ENCODE data around the gene MAVS. TPM values are rescaled to one million over a fixed set of nuclear protein-coding genes. Genes with fewer than 3 reads are reported as not detected.

The MAVS gene
- total and polyA plus RNA-seq, 2 donors (not counting 3 experiments of a cell fraction or from before 2014, with no cell fraction given) = 18.8 to 40.7 TPM

DNA sequence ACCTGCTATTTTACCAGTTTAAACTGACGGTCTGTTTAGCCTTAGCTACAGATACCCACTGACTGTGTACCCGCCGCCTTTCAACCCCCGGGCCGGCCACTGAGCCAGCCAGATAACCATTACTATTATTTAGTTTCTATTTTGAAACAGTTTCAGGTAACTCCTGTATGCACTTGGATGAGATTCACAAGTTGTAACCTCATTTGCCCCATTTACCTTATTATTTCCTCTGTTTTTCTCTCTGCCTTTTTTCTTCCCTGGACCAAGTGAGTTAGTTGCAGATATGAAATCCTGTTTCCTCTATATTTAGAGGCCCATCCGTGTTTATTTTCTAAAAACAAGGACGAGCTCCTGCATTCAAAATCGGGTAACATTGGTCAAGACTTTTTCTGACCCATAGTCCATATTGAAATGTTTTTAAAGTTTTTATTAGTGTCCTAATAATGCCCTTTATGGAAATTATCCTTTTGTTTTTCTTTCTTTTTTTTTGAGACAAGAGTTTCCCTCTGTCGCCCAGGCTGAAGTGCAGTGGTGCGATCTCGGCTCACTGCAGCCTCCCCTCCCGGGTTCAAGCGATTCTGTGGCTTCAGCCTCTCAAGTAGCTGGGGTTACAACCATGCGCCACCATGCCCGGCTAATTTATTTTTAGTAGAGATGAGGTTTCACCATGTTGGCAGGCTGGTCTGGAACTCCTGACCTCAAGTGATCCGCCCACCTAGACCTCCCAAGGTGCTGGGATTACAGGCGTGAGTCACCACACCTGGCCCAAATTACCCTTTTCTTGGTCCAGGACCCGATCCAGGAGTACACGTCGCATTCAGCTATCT is 25.5 kb upstream of the MAVS start:
- Histone ChIP-seq H3K9me1 (replicated peaks; ENCODE audit: control insufficient read depth, extremely low read depth, insufficient read depth, low read length) (no peaks in the 10 kb centered on the region), H3K79me2 (ENCODE audit: control insufficient read depth, insufficient read depth, low read length) (peaks cover 4% of the 10 kb centered on the region), H2AFZ (ENCODE audit: low read depth, low read length) (no peak overlapping the region), H3K4me3 (replicated peaks in 1 of 3; ENCODE audit: insufficient read depth in 1 of 3, low read depth in 1 of 3, low read length in 3 of 3) (peak overlapping the region; percentile 50 to 86 (median 55)), H4K20me1 (replicated peaks; ENCODE audit: control insufficient read depth, extremely low read depth, insufficient read depth, low read length) (no peaks in the 10 kb centered on the region), H3K27me3 (ENCODE audit: control insufficient read depth in 2 of 2, insufficient read depth in 2 of 2, low read length in 2 of 2) (no peaks in the 10 kb centered on the region), H3K9me3 (replicated peaks; ENCODE audit: control insufficient read depth, insufficient read depth, low read length) (no peaks in the 10 kb centered on the region), H3K4me1 (ENCODE audit: control insufficient read depth, extremely low read depth, insufficient read depth, low read length) (peaks cover 7% of the 10 kb centered on the region), H3K4me2 (ENCODE audit: insufficient read depth, low read length) (peak overlapping the region; percentile 92), H3K27ac (ENCODE audit: insufficient read depth, low read depth, low read length) (peak overlapping the region; percentile 84), H3K36me3 (ENCODE audit: control insufficient read depth in 2 of 2, extremely low read depth in 1 of 2, insufficient read depth in 2 of 2, low read length in 2 of 2) (peaks cover 2 to 14% of the 10 kb centered on the region in 2 experiments), H3K9ac (replicated peaks; ENCODE audit: extremely low read depth, insufficient read depth, low read length) (peak overlapping the region; percentile 94)
- intact Hi-C loops (cut with micrococcal nuclease) = loop anchor here (1.0 to 2.0 kb wide), 8 partner anchors 10 to 193 kb away; partner anchors contain the start of genes CDC25B, CENPB, MAVS and PANK2
- DNase-seq (ENCODE audit: low read depth, low spot score) = no peak
- dilution Hi-C loops (cut with MboI; ENCODE audit: extremely low pct_ligation_motif_present, low sequenced_read_pairs) = no loop called here
- no peak for TF ChIP-seq FOS (IDR thresholded peaks at IDR 0.05; ENCODE audit: borderline replicate concordance, insufficient read depth, low read length)
- no peak for TF ChIP-seq MYC (IDR thresholded peaks at IDR 0.05; ENCODE audit: low read depth, low read length)
- TF ChIP-seq, protein P1, sequence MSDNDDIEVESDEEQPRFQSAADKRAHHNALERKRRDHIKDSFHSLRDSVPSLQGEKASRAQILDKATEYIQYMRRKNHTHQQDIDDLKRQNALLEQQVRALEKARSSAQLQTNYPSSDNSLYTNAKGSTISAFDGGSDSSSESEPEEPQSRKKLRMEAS (IDR thresholded peaks at IDR 0.05; ENCODE audit: insufficient read depth, insufficient read length) = no peak
- no peak for TF ChIP-seq POLR2AphosphoS5 (IDR thresholded peaks at IDR 0.05; ENCODE audit: insufficient read depth, low read depth, low read length)
- no peak for TF ChIP-seq EZH2 (IDR thresholded peaks at IDR 0.05; ENCODE audit: borderline replicate concordance, low read depth, low read length, severe bottlenecking)
- no peak for TF ChIP-seq POLR2A (IDR thresholded peaks at IDR 0.05; ENCODE audit: low read depth, low read length)
- TF ChIP-seq GATA2 (IDR thresholded peaks at IDR 0.05; ENCODE audit: insufficient read depth, insufficient read length, low read depth, low read length) = no peak
- TF ChIP-seq, protein P2, sequence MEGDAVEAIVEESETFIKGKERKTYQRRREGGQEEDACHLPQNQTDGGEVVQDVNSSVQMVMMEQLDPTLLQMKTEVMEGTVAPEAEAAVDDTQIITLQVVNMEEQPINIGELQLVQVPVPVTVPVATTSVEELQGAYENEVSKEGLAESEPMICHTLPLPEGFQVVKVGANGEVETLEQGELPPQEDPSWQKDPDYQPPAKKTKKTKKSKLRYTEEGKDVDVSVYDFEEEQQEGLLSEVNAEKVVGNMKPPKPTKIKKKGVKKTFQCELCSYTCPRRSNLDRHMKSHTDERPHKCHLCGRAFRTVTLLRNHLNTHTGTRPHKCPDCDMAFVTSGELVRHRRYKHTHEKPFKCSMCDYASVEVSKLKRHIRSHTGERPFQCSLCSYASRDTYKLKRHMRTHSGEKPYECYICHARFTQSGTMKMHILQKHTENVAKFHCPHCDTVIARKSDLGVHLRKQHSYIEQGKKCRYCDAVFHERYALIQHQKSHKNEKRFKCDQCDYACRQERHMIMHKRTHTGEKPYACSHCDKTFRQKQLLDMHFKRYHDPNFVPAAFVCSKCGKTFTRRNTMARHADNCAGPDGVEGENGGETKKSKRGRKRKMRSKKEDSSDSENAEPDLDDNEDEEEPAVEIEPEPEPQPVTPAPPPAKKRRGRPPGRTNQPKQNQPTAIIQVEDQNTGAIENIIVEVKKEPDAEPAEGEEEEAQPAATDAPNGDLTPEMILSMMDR (IDR thresholded peaks at IDR 0.05; ENCODE audit: extremely low read depth in 1 of 2, insufficient read depth in 1 of 2, low read depth in 1 of 2, low read length in 2 of 2) = no peak
- no peak for TF ChIP-seq JUN (IDR thresholded peaks at IDR 0.05; ENCODE audit: borderline replicate concordance, insufficient read depth, insufficient read length, low read depth)
- BruUV-seq (replicated peaks) = no TSS peak
- CTCF ChIA-PET = interaction anchor here (0.7 to 5.1 kb wide), 23 partner anchors 10 to 264 kb away, joined by 3 to 214 read pairs (median 5); partner anchors contain the start of genes ADISSP, CDC25B, CENPB and SPEF1
- POLR2A ChIA-PET = interaction anchor here (0.6 to 1.7 kb wide), 7 partner anchors 16 to 264 kb away, joined by 3 to 4 read pairs (median 3); partner anchors contain the start of gene CDC25B
- peak; percentile 71 for FAIRE-seq
